A549 (cell line): ENCODE results near the gene ZNF862. TPM values are rescaled to one million over a fixed set of nuclear protein-coding genes. Genes with fewer than 3 reads are reported as not detected.

Experiments
- ATAC-seq, 2 experiments: fragments of 200-7000 bp in 1 of 2; fragments of >200 bp in 1 of 2; cut with Nextera tagmentation in 1 of 2; cut with Tn5 transposase in 1 of 2; 3 replicates each; pipeline versions ENCODE4 v1.8.0 to v1.9.1; 2018 to 2020; ENCODE audit warnings: mild to moderate bottlenecking in 1 of 2, moderate library complexity in 1 of 2
- CTCF ChIA-PET: fragments of 300-600 bp; sonication (Branson Sonifier 250); formaldehyde crosslinking; extraction: SDS; loops from one replicate; lab custom pipeline; 2021; ENCODE audit warnings: antibody characterized with exemption, inconsistent platforms; lab: Yijun Ruan, JAX
- POLR2A ChIA-PET: fragments of 350-600 bp; formaldehyde crosslinking; extraction: SDS; loops from one replicate; lab custom pipeline; 2021; ENCODE audit warnings: antibody characterized with exemption, inconsistent platforms; lab: Yijun Ruan, JAX
- DNase-seq, 2 experiments: peaks; one replicate each; pipeline versions ENCODE4 v3.0.0 to v3.0.0-alpha.2; 2011 to 2016; ENCODE audit warnings: low read depth in 1 of 2, low spot score in 1 of 2
- FAIRE-seq: peaks from 2 replicates; lab custom pipeline; 2011; peaks lifted over from hg19 to GRCh38; lab: Jason Lieb, UNC
- H3K27ac ChIP-seq, 2 experiments: fragments of >200 bp; sonication (Bioruptor Twin); formaldehyde crosslinking; 3 replicates each; pipeline ENCODE4 v1.5.1; 2016 to 2017
- H3K4me1 ChIP-seq: fragments of >200 bp; sonication (Bioruptor Twin); formaldehyde crosslinking; 3 replicates; pipeline ENCODE4 v1.6.1; 2016
- H3K4me2 ChIP-seq: fragments of >200 bp; sonication (Bioruptor Twin); formaldehyde crosslinking; 3 replicates; pipeline ENCODE4 v1.6.1; 2016
- H3K4me3 ChIP-seq: fragments of >200 bp; sonication (Bioruptor Twin); formaldehyde crosslinking; 3 replicates; pipeline ENCODE4 v1.5.1; 2016
- H3K9me3 ChIP-seq: fragments of >200 bp; sonication (Bioruptor Twin); formaldehyde crosslinking; 3 replicates; pipeline ENCODE4 v1.6.1; 2016
- CBX8 ChIP-seq: fragments of 200-600 bp; sonication (generic); IDR thresholded peaks from 2 replicates; pipeline ENCODE4 v1.6.1; 2016
- CTCF ChIP-seq: fragments of >200 bp; sonication (Bioruptor Twin); formaldehyde crosslinking; IDR thresholded peaks from 3 replicates; pipeline ENCODE4 v1.5.1; 2016
- EHMT2 ChIP-seq: fragments of 200-600 bp; sonication (generic); IDR thresholded peaks from 2 replicates; pipeline ENCODE4 v1.6.1; 2016; ENCODE audit warnings: antibody characterized with exemption, low read depth, mild to moderate bottlenecking, moderate library complexity
- HDAC2 ChIP-seq: fragments of 200-600 bp; sonication (generic); IDR thresholded peaks from 2 replicates; pipeline ENCODE4 v1.6.1; 2016
- HEYL ChIP-seq: fragments of 250-450 bp; sonication (Bioruptor Pico); IDR thresholded peaks from 2 replicates; pipeline ENCODE4 v1.8.0; 2021; ENCODE audit warnings: mild to moderate bottlenecking, moderate library complexity
- HOXB13 ChIP-seq: fragments of 250-450 bp; sonication (Bioruptor Pico); IDR thresholded peaks from 2 replicates; pipeline ENCODE4 v1.5.0; 2020; ENCODE audit warnings: low read depth, mild to moderate bottlenecking, moderate library complexity
- JUNB ChIP-seq: fragments of >200 bp; sonication (Bioruptor Twin); formaldehyde crosslinking; IDR thresholded peaks from 2 replicates; pipeline ENCODE4 v1.6.1; 2016
- KDM5A ChIP-seq: fragments of 200-600 bp; sonication (generic); IDR thresholded peaks from 2 replicates; pipeline ENCODE4 v1.6.1; 2016; ENCODE audit warnings: antibody characterized with exemption, mild to moderate bottlenecking
- MAFK ChIP-seq: fragments of 450-650 bp; IDR thresholded peaks from 2 replicates; pipeline ENCODE4 v1.6.1; 2014; ENCODE audit not compliant: partially characterized antibody
- MYC ChIP-seq: IDR thresholded peaks from 2 replicates; pipeline ENCODE4 v1.6.1; 2012; ENCODE audit warnings: mild to moderate bottlenecking, inconsistent platforms, low read length, improper control_type of control experiment, borderline replicate concordance
- NFE2L2 ChIP-seq: fragments of 150-350 bp; conservative IDR thresholded peaks from 2 replicates; pipeline ENCODE4 v1.6.1; 2014; ENCODE audit warnings: low read length
- PHF8 ChIP-seq: fragments of 200-600 bp; sonication (generic); IDR thresholded peaks from 2 replicates; pipeline ENCODE4 v1.6.1; 2016; ENCODE audit warnings: low read depth, mild to moderate bottlenecking, antibody characterized with exemption, moderate library complexity, borderline replicate concordance
- POLR2A ChIP-seq: IDR thresholded peaks from 2 replicates; pipeline ENCODE4 v1.6.1; 2012; ENCODE audit warnings: mild to moderate bottlenecking, low read length
- RCOR1 ChIP-seq: fragments of 150-350 bp; IDR thresholded peaks from 2 replicates; pipeline ENCODE4 v1.6.1; 2014; ENCODE audit warnings: antibody characterized with exemption, low read length, low read depth
- RNF2 ChIP-seq: fragments of 200-600 bp; sonication (generic); IDR thresholded peaks from 2 replicates; pipeline ENCODE4 v1.6.1; 2016; ENCODE audit warnings: low read depth, mild to moderate bottlenecking, antibody characterized with exemption, moderate library complexity, borderline replicate concordance
- SREBF2 ChIP-seq: fragments of 450-650 bp; IDR thresholded peaks from 2 replicates; pipeline ENCODE4 v1.6.1; 2014; ENCODE audit warnings: mild to moderate bottlenecking, moderate library complexity
- TP53 ChIP-seq: fragments of 250-450 bp; sonication (Bioruptor Pico); IDR thresholded peaks from 2 replicates; pipeline ENCODE4 v1.5.0; 2021; ENCODE audit warnings: mild to moderate bottlenecking, moderate library complexity
- USF2 ChIP-seq: fragments of 450-650 bp; IDR thresholded peaks from 2 replicates; pipeline ENCODE4 v1.6.1; 2014; ENCODE audit warnings: antibody characterized with exemption
- ZSCAN20 ChIP-seq: fragments of 250-450 bp; sonication (Bioruptor Pico); IDR thresholded peaks from 2 replicates; pipeline ENCODE4 v1.8.0; 2022; ENCODE audit warnings: mild to moderate bottlenecking, moderate library complexity
- WGBS: methylation state at CpG from one replicate; pipeline ENCODE4 v1.1.6; 2017; ENCODE audit errors: missing lambda C conversion rate; 5-methylcytosine and 5-hydroxymethylcytosine counted together
- polyA plus RNA-seq, 4 experiments: library from polyadenylated mRNA; depleted of rRNA in 3 of 4; stranded (reverse); fragments of >200 nt; fragmentation: RNase III in 1 of 4; extraction: RNeasy Plus Mini Kit Qiagen cat#74134 plus additional on column Dnase treatment in 1 of 4; gene quantifications; 2 replicates in 3 of 4; 3 replicates in 1 of 4; pipeline ENCODE4 v1.2.3, GENCODE V29; 2011 to 2017
- TF ChIP-seq, protein P1 (sequence below): fragments of 250-450 bp; sonication (Bioruptor Pico); IDR thresholded peaks from 2 replicates; pipeline ENCODE4 v1.5.0; 2020; ENCODE audit warnings: low read depth, mild to moderate bottlenecking, moderate library complexity

ZNF862 gene
- polyA plus RNA-seq, 2 of the 4 experiments (the other 2 are of a cell fraction), result 3.9 to 8.0 TPM

GRCh38 chr7:149869867-149870266 is 31.7 kb downstream of the ZNF862 start (continued):
- no peak for TF ChIP-seq HOXB13 (CRISPR knock-in tag)
- TF ChIP-seq USF2, result no peak

- no peak for FAIRE-seq
- TF ChIP-seq EHMT2 (no peak), POLR2A (no peak), MAFK (no peak), RNF2 (no peak), HEYL (no peak), HDAC2 (no peak), JUNB (no peak), TP53 (CRISPR knock-in tag) (no peak), RCOR1 (no peak), KDM5A (no peak), PHF8 (no peak), MYC (no peak), ZSCAN20 (no peak), NFE2L2 (no peak), CTCF (no peak)
- TF ChIP-seq, protein P1, sequence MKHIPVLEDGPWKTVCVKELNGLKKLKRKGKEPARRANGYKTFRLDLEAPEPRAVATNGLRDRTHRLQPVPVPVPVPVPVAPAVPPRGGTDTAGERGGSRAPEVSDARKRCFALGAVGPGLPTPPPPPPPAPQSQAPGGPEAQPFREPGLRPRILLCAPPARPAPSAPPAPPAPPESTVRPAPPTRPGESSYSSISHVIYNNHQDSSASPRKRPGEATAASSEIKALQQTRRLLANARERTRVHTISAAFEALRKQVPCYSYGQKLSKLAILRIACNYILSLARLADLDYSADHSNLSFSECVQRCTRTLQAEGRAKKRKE (CRISPR knock-in tag), result no peak
- TF ChIP-seq, all 56 proteins: peak for 0
Observed at GRCh38 chr7:149870274-149870673, 32.1 kb downstream of the ZNF862 start.

GRCh38 chr7:149870701-149871483 is 32.7 kb downstream of the ZNF862 start:
- ChIA-PET CTCF (interaction anchor here (0.8 to 1.6 kb wide), 4 partner anchors 9 to 64 kb away, joined by 4 to 5 read pairs (median 4); no protein-coding TSS in a partner anchor), POLR2A (interaction anchor here (0.6 kb wide), 1 partner anchor 776 kb away, joined by 3 read pairs; no protein-coding TSS in a partner anchor)
- no peak overlapping the region for H3K4me2 ChIP-seq
- no peak overlapping the region for H3K4me3 ChIP-seq
- ATAC-seq (no peak), FAIRE-seq (no peak), DNase-seq (no peak)
- 93% methylated on average over 12 of the region's 12 CpGs for WGBS
- peaks cover 10% of the 10 kb centered on the region; the same call in 1 of the 3 replicates for H3K4me1 ChIP-seq
- no peak for TF ChIP-seq SREBF2
- no peak for TF ChIP-seq CBX8
- H3K27ac ChIP-seq, result no peak overlapping the region
- H3K9me3 ChIP-seq, result no peaks in the 10 kb centered on the region

More at GRCh38 chr7:149870274-149870673, 32.1 kb downstream of the ZNF862 start:
- 76% methylated on average over 3 of the region's 3 CpGs for WGBS
- DNase-seq, result no peak
- no peak overlapping the region for H3K4me2 ChIP-seq
- ChIA-PET CTCF (interaction anchor here (1.0 to 1.6 kb wide), 3 partner anchors 9 to 12 kb away, joined by 4 to 5 read pairs (median 5); no protein-coding TSS in a partner anchor), POLR2A (no interaction called here)
- ATAC-seq, result no peak
- peaks cover 10% of the 10 kb centered on the region; the same call in 1 of the 3 replicates for H3K4me1 ChIP-seq
- H3K4me3 ChIP-seq, result no peak overlapping the region
- no peaks in the 10 kb centered on the region for H3K9me3 ChIP-seq
- no peak overlapping the region for H3K27ac ChIP-seq
